Measurements from ENCODE around the gene UBE3D. TPM values are rescaled to one million over a fixed set of nuclear protein-coding genes. Genes with fewer than 3 reads are reported as not detected.
A peak's percentile ranks its signal among the peaks of the same experiment; 100 is the strongest.

UBE3D gene
- total and polyA plus RNA-seq, 4 donors: 7.5 to 17.0 (median 12.3) TPM

GRCh38 chr6:82889143-82889542 is 176.5 kb downstream of the UBE3D start:
- WGBS (ENCODE audit: insufficient coverage): no CpG with 5 or more reads among the region's 5 CpGs
- no peak overlapping the region for H3K4me3 ChIP-seq (ENCODE audit: low read depth, low read length)
- H3K27me3 ChIP-seq (ENCODE audit: control insufficient read depth, insufficient read depth, low read length): no peaks in the 10 kb centered on the region
- H3K36me3 ChIP-seq (ENCODE audit: control insufficient read depth, insufficient read depth, low read length): no peaks in the 10 kb centered on the region
- H3K4me1 ChIP-seq (ENCODE audit: control insufficient read depth, insufficient read depth, low read length): no peaks in the 10 kb centered on the region
- no peaks in the 10 kb centered on the region for H3K9me3 ChIP-seq (ENCODE audit: control insufficient read depth, insufficient read depth, low read length)
- no peak overlapping the region for H3K27ac ChIP-seq (ENCODE audit: low read depth, low read length)
- DNase-seq (ENCODE audit: low read depth in 4 of 6, low spot score in 6 of 6): no peak

DNA sequence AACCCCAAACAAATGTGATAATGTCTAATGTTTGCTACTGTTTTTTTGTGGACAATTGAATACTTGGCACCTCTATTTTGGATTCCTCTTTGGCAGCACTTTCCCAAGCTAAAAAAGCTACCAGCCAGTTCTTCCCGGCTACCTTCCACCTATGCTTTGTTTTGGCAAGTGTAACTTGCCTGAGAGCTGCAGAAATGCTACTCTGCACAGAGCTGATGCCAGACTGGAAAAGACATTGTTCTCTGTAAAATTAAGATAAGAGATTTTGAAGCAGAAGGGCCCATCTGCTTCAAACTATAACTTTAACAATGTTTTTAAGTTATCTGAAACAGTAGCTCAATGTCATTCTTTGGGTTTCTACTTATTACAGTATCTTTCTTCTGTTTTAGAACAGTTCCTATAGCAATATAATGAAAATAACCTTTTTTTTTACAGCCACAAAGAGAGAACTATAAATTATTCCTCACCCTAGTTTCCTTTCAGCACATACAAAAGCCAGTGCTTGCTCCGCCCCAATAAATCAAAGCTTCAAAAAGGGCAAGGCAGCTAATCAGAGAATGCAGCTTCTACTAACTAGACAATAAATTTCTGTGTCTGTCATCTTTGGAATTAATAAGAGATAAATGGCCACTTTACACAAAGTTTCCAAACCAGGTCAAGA is 183.1 kb downstream of the UBE3D start:
- WGBS (ENCODE audit: insufficient coverage): no CpG with 5 or more reads among the region's 2 CpGs

DNA sequence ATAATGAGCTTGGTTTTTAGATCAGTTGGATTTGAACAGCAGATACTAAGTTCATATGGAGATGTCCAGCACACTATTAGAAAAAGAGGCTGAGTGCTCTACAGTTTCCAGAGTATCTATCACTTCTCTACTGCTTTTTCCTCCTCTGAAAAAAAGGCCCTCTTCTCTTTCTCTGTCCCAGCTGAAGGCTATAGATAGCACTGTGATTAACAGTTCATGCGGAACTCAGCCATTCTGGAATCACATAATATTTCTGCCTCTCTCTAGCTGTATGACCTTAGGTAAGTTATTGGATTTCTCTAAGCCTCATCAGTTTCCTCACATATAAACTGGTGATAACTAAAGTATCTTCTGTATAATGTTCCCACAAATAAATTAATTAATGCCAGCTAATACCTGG is 184.1 kb downstream of the UBE3D start:
- H3K27me3 ChIP-seq (ENCODE audit: control insufficient read depth, insufficient read depth, low read length): no peaks in the 10 kb centered on the region
- H3K27ac ChIP-seq (ENCODE audit: low read depth, low read length): no peak overlapping the region
- H3K4me1 ChIP-seq (ENCODE audit: control insufficient read depth, insufficient read depth, low read length): no peaks in the 10 kb centered on the region
- 100% methylated on average over 1 of the region's 1 CpG for WGBS (ENCODE audit: insufficient coverage)
- H3K9me3 ChIP-seq (ENCODE audit: control insufficient read depth, insufficient read depth, low read length): no peaks in the 10 kb centered on the region
- no peak for DNase-seq (ENCODE audit: low read depth in 4 of 6, low spot score in 6 of 6)
- no peaks in the 10 kb centered on the region for H3K36me3 ChIP-seq (ENCODE audit: control insufficient read depth, insufficient read depth, low read length)
- H3K4me3 ChIP-seq (ENCODE audit: low read depth, low read length): no peak overlapping the region

More for the DNA sequence above, 183.1 kb downstream of the UBE3D start:
- no peaks in the 10 kb centered on the region for H3K27me3 ChIP-seq (ENCODE audit: control insufficient read depth, insufficient read depth, low read length)
- H3K4me3 ChIP-seq (ENCODE audit: low read depth, low read length): no peak overlapping the region
- H3K36me3 ChIP-seq (ENCODE audit: control insufficient read depth, insufficient read depth, low read length): no peaks in the 10 kb centered on the region
- H3K4me1 ChIP-seq (ENCODE audit: control insufficient read depth, insufficient read depth, low read length): no peaks in the 10 kb centered on the region
- H3K27ac ChIP-seq (ENCODE audit: low read depth, low read length): no peak overlapping the region
- peak in 1 of 6 donors; percentile 49 for DNase-seq (ENCODE audit: low read depth in 4 of 6, low spot score in 6 of 6)
- H3K9me3 ChIP-seq (ENCODE audit: control insufficient read depth, insufficient read depth, low read length): no peaks in the 10 kb centered on the region

DNA sequence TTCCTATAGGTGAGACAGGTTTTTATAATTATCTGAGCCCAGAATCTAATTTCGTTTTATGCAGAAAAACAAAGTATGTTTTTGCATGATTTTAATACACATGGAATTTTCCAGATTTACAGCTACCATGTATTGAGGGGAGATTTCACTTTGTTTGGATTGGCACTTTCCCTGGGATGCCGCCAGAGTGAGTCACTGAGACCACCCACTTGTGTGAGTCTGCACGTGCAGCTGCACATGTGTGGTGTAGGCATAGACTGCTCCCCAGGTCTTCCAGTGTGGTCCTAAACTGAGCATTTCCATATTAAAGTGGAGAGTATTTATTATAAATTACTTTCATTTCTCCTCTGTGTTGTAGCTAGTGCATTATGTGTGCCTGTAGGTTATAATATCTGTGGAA is 186.8 kb downstream of the UBE3D start:
- Histone ChIP-seq H3K9me3 (ENCODE audit: control insufficient read depth, insufficient read depth, low read length) (no peaks in the 10 kb centered on the region), H3K4me1 (ENCODE audit: control insufficient read depth, insufficient read depth, low read length) (no peaks in the 10 kb centered on the region), H3K36me3 (ENCODE audit: control insufficient read depth, insufficient read depth, low read length) (no peaks in the 10 kb centered on the region), H3K27ac (ENCODE audit: low read depth, low read length) (no peak overlapping the region), H3K27me3 (ENCODE audit: control insufficient read depth, insufficient read depth, low read length) (no peaks in the 10 kb centered on the region), H3K4me3 (ENCODE audit: low read depth, low read length) (no peak overlapping the region)
- peak in 1 of 6 donors; percentile 51 for DNase-seq (ENCODE audit: low read depth in 4 of 6, low spot score in 6 of 6)
- WGBS (ENCODE audit: insufficient coverage): no CpG with 5 or more reads among the region's 3 CpGs

- DNase-seq (ENCODE audit: low read depth in 4 of 6, low spot score in 6 of 6): peak in 1 of 6 donors; percentile 15
- H3K4me3 ChIP-seq (ENCODE audit: low read depth, low read length): no peak overlapping the region
- 83% methylated on average over 2 of the region's 4 CpGs for WGBS (ENCODE audit: insufficient coverage)
- H3K27ac ChIP-seq (ENCODE audit: low read depth, low read length): no peak overlapping the region
- no peaks in the 10 kb centered on the region for H3K9me3 ChIP-seq (ENCODE audit: control insufficient read depth, insufficient read depth, low read length)
- H3K27me3 ChIP-seq (ENCODE audit: control insufficient read depth, insufficient read depth, low read length): no peaks in the 10 kb centered on the region
- no peaks in the 10 kb centered on the region for H3K36me3 ChIP-seq (ENCODE audit: control insufficient read depth, insufficient read depth, low read length)
- no peaks in the 10 kb centered on the region for H3K4me1 ChIP-seq (ENCODE audit: control insufficient read depth, insufficient read depth, low read length)
Measured at GRCh38 chr6:82877213-82878195, 188.1 kb downstream of the UBE3D start.

- Histone ChIP-seq H3K27ac (ENCODE audit: low read depth, low read length) (no peak overlapping the region), H3K27me3 (ENCODE audit: control insufficient read depth, insufficient read depth, low read length) (no peaks in the 10 kb centered on the region), H3K9me3 (ENCODE audit: control insufficient read depth, insufficient read depth, low read length) (no peaks in the 10 kb centered on the region), H3K4me1 (ENCODE audit: control insufficient read depth, insufficient read depth, low read length) (no peaks in the 10 kb centered on the region), H3K36me3 (ENCODE audit: control insufficient read depth, insufficient read depth, low read length) (no peaks in the 10 kb centered on the region), H3K4me3 (ENCODE audit: low read depth, low read length) (no peak overlapping the region)
- no peak for DNase-seq (ENCODE audit: low read depth in 4 of 6, low spot score in 6 of 6)
- WGBS (ENCODE audit: insufficient coverage): 80% methylated on average over 1 of the region's 4 CpGs
Measured at GRCh38 chr6:82875573-82876185, 190.0 kb downstream of the UBE3D start.

DNA sequence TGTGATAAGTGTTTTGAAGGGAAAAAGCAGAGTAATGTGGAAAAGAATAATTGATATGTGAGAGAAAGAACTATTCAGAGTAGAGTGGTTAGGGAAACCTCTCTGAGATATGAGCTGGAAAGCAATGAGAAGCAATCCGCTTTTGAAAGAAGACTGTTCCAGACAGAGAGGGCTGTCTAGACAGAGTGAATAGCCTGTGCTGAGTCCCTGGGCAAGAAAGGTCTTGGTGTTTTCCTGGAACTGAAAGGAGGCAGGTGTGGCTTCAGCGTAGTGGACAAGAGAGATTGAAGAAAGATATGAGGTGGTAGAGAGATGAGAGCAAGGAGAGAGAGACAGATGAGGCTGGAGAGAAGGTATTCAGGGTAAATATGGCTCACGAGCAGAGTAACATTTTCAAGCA is 190.8 kb downstream of the UBE3D start:
- H3K9me3 ChIP-seq (ENCODE audit: control insufficient read depth, insufficient read depth, low read length): no peaks in the 10 kb centered on the region
- H3K27me3 ChIP-seq (ENCODE audit: control insufficient read depth, insufficient read depth, low read length): no peaks in the 10 kb centered on the region
- 85% methylated on average over 3 of the region's 3 CpGs for WGBS (ENCODE audit: insufficient coverage)

GRCh38 chr6:82872185-82872584 is 193.5 kb downstream of the UBE3D start:
- H3K27me3 ChIP-seq (ENCODE audit: control insufficient read depth, insufficient read depth, low read length): no peaks in the 10 kb centered on the region

More for the DNA sequence above, 190.8 kb downstream of the UBE3D start:
- Histone ChIP-seq H3K4me3 (ENCODE audit: low read depth, low read length) (no peak overlapping the region), H3K4me1 (ENCODE audit: control insufficient read depth, insufficient read depth, low read length) (no peaks in the 10 kb centered on the region), H3K36me3 (ENCODE audit: control insufficient read depth, insufficient read depth, low read length) (no peaks in the 10 kb centered on the region), H3K27ac (ENCODE audit: low read depth, low read length) (no peak overlapping the region)
- no peak for DNase-seq (ENCODE audit: low read depth in 4 of 6, low spot score in 6 of 6)

GRCh38 chr6:82870582-82871172 is 195.0 kb downstream of the UBE3D start:
- H3K36me3 ChIP-seq (ENCODE audit: control insufficient read depth, insufficient read depth, low read length): no peaks in the 10 kb centered on the region
- H3K4me3 ChIP-seq (ENCODE audit: low read depth, low read length): no peak overlapping the region
- no peaks in the 10 kb centered on the region for H3K27me3 ChIP-seq (ENCODE audit: control insufficient read depth, insufficient read depth, low read length)
- no peak overlapping the region for H3K27ac ChIP-seq (ENCODE audit: low read depth, low read length)
- no peak for DNase-seq (ENCODE audit: low read depth in 4 of 6, low spot score in 6 of 6)
- 100% methylated on average over 1 of the region's 2 CpGs for WGBS (ENCODE audit: insufficient coverage)
- H3K9me3 ChIP-seq (ENCODE audit: control insufficient read depth, insufficient read depth, low read length): no peaks in the 10 kb centered on the region
- no peaks in the 10 kb centered on the region for H3K4me1 ChIP-seq (ENCODE audit: control insufficient read depth, insufficient read depth, low read length)

More at GRCh38 chr6:82872185-82872584, 193.5 kb downstream of the UBE3D start:
- H3K4me1 ChIP-seq (ENCODE audit: control insufficient read depth, insufficient read depth, low read length): no peaks in the 10 kb centered on the region
- WGBS (ENCODE audit: insufficient coverage): no CpG with 5 or more reads among the region's 1 CpG
- H3K9me3 ChIP-seq (ENCODE audit: control insufficient read depth, insufficient read depth, low read length): no peaks in the 10 kb centered on the region
- H3K36me3 ChIP-seq (ENCODE audit: control insufficient read depth, insufficient read depth, low read length): no peaks in the 10 kb centered on the region
- no peak overlapping the region for H3K4me3 ChIP-seq (ENCODE audit: low read depth, low read length)
- H3K27ac ChIP-seq (ENCODE audit: low read depth, low read length): no peak overlapping the region
- DNase-seq (ENCODE audit: low read depth in 4 of 6, low spot score in 6 of 6): no peak

Data from spinal cord (tissue), 10 donors.